Stimulated activated CD4-positive, alpha-beta T cell treated with anti-CD3 and anti-CD28 coated beads, Interleukin-1b, Interleukin-23, amount 100 ng/mL, for 48 hours (primary cell): Measurements from ENCODE around the gene MRPL42.
"Not testable (repeated sequence)": the region's sequence is repeated elsewhere in the genome, so short reads cannot be mapped to it uniquely, and the experiment has no call there.

Experiments
- DNase-seq: peaks from one replicate; pipeline ENCODE4 v3.0.0-alpha.2; 2020

MRPL42 gene

DNA sequence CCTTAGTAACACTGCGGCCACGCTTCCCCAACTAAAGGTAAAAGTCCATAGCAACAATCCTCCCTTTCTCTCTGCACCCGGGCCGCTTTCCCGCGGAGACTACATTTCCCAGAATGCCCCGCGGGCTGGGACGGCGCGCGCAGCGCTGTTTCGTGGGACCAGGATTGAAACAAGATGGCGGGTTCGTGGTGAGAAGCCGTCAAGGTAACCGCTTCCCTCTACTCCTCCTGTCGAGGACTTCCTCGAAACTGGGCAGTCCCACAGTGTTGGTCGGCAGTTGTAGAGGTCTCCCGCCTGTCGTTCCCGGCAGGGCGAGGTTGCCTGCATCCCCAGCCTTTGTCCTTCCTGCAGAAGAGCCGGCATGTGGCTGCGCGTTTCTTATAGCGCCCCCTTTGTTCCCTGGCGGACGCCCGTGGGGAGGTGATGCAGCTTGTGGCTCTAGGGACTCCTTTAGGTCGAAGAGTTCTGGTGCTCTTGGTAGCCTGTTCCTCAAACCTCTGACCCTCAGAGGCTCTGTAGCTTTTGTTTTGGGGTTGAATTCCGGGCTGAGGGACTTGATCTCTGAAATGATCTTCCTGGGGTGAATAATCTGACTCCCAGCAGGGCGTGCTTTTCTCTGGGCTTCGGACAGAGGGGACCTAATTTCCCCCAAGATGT is at the start of gene MRPL42:
MRPL42 (plus strand) TSS at position 164 of the 657 bp plus-strand sequence. CDS start 1,772 bp downstream, outside the sequence.
- DNase-seq, result peak; percentile 92

GRCh38 chr12:93417967-93418480 is 49.3 kb upstream of the MRPL42 start:
- DNase-seq, result no peak

DNA sequence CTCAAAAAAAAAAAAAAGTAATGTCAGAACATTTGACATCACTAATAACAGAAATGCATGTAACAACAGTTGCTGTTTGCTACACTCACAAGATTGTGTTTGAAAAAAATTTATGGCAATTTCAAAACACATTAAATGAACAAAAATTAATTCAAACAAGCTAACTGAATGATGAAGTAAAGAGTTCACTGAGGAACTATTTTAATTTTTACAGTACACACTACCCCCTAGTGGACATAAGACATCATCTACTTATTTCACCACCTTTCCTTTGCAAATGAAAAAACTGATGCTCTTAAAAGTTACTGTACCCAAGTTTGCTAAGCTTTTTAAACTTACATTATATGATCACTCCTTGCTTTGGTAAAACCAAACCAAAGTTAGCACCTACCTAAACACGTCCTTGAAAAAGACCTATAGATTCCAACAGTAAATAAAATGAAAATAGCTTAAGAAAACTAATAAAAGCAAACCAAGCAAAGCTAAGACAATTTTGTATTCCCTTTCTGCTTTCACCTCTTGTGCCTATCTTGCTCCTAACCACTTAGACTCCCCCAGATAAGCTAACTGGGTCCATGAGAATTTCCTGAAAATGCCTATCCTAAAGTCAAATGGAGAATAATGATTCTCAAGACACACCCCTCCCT is 47.8 kb upstream of the MRPL42 start:
- no peak for DNase-seq

DNA sequence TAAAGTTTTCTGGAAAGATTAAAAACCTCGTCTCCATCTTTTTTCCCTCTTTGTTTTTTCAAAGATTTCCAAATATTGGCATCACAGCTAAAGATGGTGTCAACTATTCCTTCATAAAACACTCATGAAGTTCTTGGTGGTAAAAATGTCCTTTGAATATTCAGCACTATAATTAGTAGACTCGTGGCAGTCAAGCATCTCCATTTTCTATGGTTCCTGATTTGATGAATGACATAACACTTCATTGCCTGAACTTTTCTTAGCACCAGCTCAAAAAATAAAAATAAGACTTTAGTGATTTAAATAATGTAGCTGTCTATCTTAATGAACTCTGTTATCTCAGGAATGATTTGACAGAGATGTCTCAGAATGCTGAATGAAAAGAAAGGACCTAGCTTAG is 45.3 kb upstream of the MRPL42 start:
- no peak for DNase-seq

DNA sequence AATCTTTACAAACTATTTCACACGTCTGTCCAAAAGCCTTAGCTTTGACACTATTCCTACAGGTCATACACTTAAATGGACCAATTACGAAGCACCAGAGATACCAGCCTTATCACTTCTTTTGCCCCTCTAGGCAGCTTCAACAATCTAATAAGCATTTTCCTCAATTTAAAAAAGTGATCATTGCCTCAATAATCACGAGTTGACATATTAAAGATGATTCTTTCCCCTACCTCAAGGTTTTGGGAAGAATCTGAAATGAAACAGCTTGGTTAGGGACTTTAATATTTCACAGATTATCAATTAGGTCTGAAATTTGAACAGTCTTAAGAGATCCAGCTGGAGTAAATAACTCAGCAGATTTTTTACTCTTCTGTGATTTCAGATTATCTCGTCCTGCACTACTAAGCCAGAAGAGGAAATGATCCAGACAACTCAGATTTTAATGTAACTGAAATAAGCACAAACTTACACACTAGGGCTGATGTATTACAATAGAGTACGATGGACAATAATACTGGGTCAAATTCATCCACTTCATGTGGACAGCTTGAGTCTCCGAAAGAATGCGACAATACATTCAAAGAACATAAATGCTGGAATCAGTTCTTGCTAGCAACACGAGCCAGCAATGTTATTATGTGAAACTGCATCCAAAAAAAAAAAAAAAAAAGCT is 41.4 kb upstream of the MRPL42 start:
- DNase-seq, result no peak

GRCh38 chr12:93426412-93426805 is 40.9 kb upstream of the MRPL42 start:
- DNase-seq, result no peak

DNA sequence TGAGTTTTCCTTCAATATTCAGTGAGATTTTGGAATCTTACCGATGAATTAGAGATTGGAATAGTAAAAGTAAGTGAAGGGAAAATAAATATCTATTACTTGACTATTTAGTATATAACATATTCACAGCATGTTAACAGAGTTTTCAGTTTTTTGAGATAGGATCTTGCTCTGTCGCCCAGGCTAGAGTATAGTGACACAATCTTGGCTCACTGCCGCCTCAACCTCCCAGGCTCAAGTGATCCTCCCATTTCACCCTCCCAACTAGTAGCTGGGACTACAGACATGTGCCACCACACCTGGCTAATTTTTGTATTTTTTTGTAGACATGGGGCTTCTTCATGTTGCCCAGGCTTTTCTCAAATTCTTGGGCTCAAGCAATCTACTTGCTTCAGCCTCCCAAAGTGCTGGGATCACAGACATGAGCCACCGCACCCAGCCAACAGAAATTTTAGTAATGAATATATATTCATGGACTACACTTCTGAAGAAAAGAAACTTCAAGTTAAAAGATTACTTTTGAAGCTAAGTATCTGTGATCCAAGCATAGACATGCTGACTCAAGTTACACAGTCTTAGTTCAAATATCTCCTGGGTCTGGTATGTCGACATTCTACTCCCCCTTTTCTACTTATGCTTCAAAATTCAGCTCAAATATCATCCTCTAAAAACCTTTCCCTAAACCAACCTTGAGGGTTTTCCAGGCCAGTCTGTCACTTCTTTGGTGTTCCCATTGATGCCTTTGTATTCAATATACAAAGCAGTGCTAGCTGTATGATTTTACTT is 39.3 kb upstream of the MRPL42 start:
- DNase-seq, result no peak

DNA sequence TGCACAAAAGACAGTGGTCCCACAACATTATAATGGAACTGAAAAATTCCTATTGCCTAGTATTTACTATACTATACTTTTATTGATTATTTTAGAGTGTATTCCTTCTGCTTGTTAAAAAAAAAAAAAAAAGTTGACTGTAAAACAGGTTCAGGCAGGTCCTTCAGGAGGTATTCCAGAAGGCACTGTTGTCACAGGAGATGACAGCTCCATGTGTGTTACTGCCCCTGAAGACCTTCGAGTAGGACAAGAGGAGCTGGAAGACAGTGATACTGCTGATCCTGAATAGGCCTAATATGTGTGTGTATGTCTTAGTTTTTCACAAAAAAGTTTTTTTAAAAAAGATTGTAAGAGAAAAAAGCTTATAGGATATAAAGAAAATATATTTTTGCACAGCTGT is 37.9 kb upstream of the MRPL42 start:
- DNase-seq, result no peak

DNA sequence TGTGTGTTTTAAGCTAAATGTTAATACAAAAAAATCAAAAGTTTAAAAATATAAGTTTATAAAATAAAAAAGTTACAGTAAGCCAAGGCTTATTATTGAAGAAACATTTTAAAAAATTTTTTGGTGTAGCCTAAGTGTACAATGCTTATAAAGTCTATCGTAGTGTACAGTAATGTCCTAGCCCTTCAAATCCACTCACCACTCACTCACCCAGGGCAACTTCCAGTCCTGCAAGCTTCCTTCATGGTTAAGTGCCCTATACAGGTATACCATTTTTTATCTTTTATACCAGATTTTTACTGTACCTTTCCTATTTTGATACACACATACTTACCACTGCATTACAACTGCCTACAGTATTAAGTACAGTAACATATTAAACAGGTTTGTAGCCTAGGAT is 37.5 kb upstream of the MRPL42 start:
- no peak for DNase-seq

- no peak for DNase-seq
Observed at GRCh38 chr12:93430280-93430679, 37.0 kb upstream of the MRPL42 start.

GRCh38 chr12:93432031-93432430 is 35.3 kb upstream of the MRPL42 start:
- not testable (repeated sequence) for DNase-seq

- DNase-seq, result no peak
Observed at GRCh38 chr12:93434256-93434865, 33.0 kb upstream of the MRPL42 start.

- no peak for DNase-seq
Observed at GRCh38 chr12:93438266-93439050, 28.9 kb upstream of the MRPL42 start.

DNA sequence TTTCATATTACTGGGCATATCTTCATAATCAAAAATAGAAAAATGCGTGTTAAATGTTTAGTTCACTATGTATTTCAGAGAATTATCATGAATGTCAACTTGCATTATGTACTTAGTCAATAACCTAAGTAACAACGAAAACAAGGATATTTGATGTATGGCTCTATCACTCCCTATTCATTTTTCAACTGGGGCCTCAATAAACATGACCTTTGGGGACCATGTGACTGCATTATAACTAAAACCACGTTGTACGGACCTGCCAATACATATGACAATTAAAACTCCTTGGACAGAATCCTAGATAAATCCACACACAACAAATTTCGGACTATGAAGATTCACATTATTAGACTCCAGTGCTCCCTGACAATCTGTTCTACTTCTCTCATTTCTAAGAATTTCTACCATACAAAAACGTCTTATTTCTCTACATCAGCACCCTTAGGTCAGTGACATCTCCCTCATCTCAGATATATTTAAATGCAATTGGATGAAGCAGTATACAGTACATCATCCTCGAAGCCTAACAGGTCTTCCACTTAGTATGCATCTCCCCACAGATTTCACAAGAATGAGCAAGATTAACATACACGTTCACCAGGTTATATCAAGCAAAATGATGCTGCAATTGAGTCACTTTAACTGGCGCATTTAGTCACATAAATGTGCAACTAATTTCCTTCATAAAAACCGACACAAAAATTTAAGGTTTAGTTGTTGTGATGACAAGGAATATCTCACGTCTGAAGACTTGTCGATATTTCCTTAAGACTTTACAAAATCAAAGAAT is 27.1 kb upstream of the MRPL42 start:
- no peak for DNase-seq

- DNase-seq, result peak; percentile 35
Observed at GRCh38 chr12:93441081-93441616, 26.2 kb upstream of the MRPL42 start.

GRCh38 chr12:93441617-93442410 is 25.5 kb upstream of the MRPL42 start, which contains the start of gene UBE2N:
UBE2N (minus strand) TSS chr12:93441947; CDS start chr12:93441884, 63 bp downstream.
- peak; percentile 97 for DNase-seq

GRCh38 chr12:93442411-93443340 is 24.6 kb upstream of the MRPL42 start:
- DNase-seq, result no peak

GRCh38 chr12:93443576-93443975 is 23.7 kb upstream of the MRPL42 start:
- no peak for DNase-seq
